ENCODE measurements around the gene DCLK2.

DCLK2 gene

GRCh38 chr4:150235317-150235716 lies 157.1 kb downstream of the DCLK2 start:
- no peak overlapping the region for H3K4me3 ChIP-seq (ENCODE audit: insufficient read depth, low read length, poor library complexity, severe bottlenecking)
- no peak overlapping the region for H3K4me2 ChIP-seq (ENCODE audit: low read depth, low read length, poor library complexity, severe bottlenecking)
- H3K9me2 ChIP-seq (replicated peaks; ENCODE audit: insufficient read depth, low read length) = no peaks in the 10 kb centered on the region
- no peak overlapping the region for H3K27ac ChIP-seq (ENCODE audit: low read depth, low read length)
- no peaks in the 10 kb centered on the region for H3F3A ChIP-seq (ENCODE audit: insufficient read depth)
- no peak overlapping the region for H2AFZ ChIP-seq (ENCODE audit: low read depth, low read length, severe bottlenecking)
- H3K9me3 ChIP-seq (ENCODE audit: insufficient read depth, low read length) = no peaks in the 10 kb centered on the region
- H4K20me1 ChIP-seq (ENCODE audit: low read depth, low read length) = no peaks in the 10 kb centered on the region
- H3K36me3 ChIP-seq (ENCODE audit: low read length) = no peaks in the 10 kb centered on the region
- no peaks in the 10 kb centered on the region for H3K79me2 ChIP-seq (ENCODE audit: insufficient read depth, low read length)
- H3K9ac ChIP-seq (ENCODE audit: low read length) = no peak overlapping the region
- peaks cover 7% of the 10 kb centered on the region; the same call in 1 of the 2 replicates for H3K27me3 ChIP-seq (ENCODE audit: low read length)
- TF ChIP-seq EZH2phosphoT487 (conservative IDR thresholded peaks at IDR 0.05; ENCODE audit: low read length) (no peak), CTCF (IDR thresholded peaks at IDR 0.05; ENCODE audit: insufficient read depth, low read length, poor library complexity, severe bottlenecking) (no peak)

- Histone ChIP-seq H3K27me3 (ENCODE audit: low read length) (peaks cover 7% of the 10 kb centered on the region; the same call in 1 of the 2 replicates), H3F3A (ENCODE audit: insufficient read depth) (no peaks in the 10 kb centered on the region), H3K4me3 (ENCODE audit: insufficient read depth, low read length, poor library complexity, severe bottlenecking) (no peak overlapping the region), H3K9me2 (replicated peaks; ENCODE audit: insufficient read depth, low read length) (no peaks in the 10 kb centered on the region), H3K79me2 (ENCODE audit: insufficient read depth, low read length) (no peaks in the 10 kb centered on the region), H3K9me3 (ENCODE audit: insufficient read depth, low read length) (no peaks in the 10 kb centered on the region), H2AFZ (ENCODE audit: low read depth, low read length, severe bottlenecking) (no peak overlapping the region), H3K27ac (ENCODE audit: low read depth, low read length) (no peak overlapping the region), H3K9ac (ENCODE audit: low read length) (no peak overlapping the region), H4K20me1 (ENCODE audit: low read depth, low read length) (no peaks in the 10 kb centered on the region), H3K4me2 (ENCODE audit: low read depth, low read length, poor library complexity, severe bottlenecking) (no peak overlapping the region), H3K36me3 (ENCODE audit: low read length) (no peaks in the 10 kb centered on the region)
- TF ChIP-seq EZH2phosphoT487 (conservative IDR thresholded peaks at IDR 0.05; ENCODE audit: low read length) (no peak), CTCF (IDR thresholded peaks at IDR 0.05; ENCODE audit: insufficient read depth, low read length, poor library complexity, severe bottlenecking) (no peak)
Measured at GRCh38 chr4:150235808-150236271, 157.6 kb downstream of the DCLK2 start.

GRCh38 chr4:150236626-150237025 lies 158.4 kb downstream of the DCLK2 start:
- Histone ChIP-seq H3K4me3 (ENCODE audit: insufficient read depth, low read length, poor library complexity, severe bottlenecking) (no peak overlapping the region), H3K79me2 (ENCODE audit: insufficient read depth, low read length) (no peaks in the 10 kb centered on the region), H2AFZ (ENCODE audit: low read depth, low read length, severe bottlenecking) (no peak overlapping the region), H3K4me2 (ENCODE audit: low read depth, low read length, poor library complexity, severe bottlenecking) (no peak overlapping the region), H3K27me3 (ENCODE audit: low read length) (peaks cover 7% of the 10 kb centered on the region; the same call in 1 of the 2 replicates), H4K20me1 (ENCODE audit: low read depth, low read length) (no peaks in the 10 kb centered on the region), H3K27ac (ENCODE audit: low read depth, low read length) (no peak overlapping the region), H3F3A (ENCODE audit: insufficient read depth) (no peaks in the 10 kb centered on the region), H3K36me3 (ENCODE audit: low read length) (no peaks in the 10 kb centered on the region), H3K9me2 (replicated peaks; ENCODE audit: insufficient read depth, low read length) (no peaks in the 10 kb centered on the region), H3K9ac (ENCODE audit: low read length) (no peak overlapping the region), H3K9me3 (ENCODE audit: insufficient read depth, low read length) (no peaks in the 10 kb centered on the region)
- TF ChIP-seq CTCF (IDR thresholded peaks at IDR 0.05; ENCODE audit: insufficient read depth, low read length, poor library complexity, severe bottlenecking) (no peak), EZH2phosphoT487 (conservative IDR thresholded peaks at IDR 0.05; ENCODE audit: low read length) (no peak)

Measured in SU-DHL-6 (cell line).